IPS-20b (cell line): ENCODE results near the gene CAMK2N2.

ENCODE experiments used
- H3K27ac ChIP-seq: one replicate; pipeline ENCODE4 v1.5.1; 2013; ENCODE audit warnings: low read length
- H3K27me3 ChIP-seq: 2 replicates; pipeline ENCODE4 v1.6.1; 2013; ENCODE audit warnings: mild to moderate bottlenecking, low read length, inconsistent platforms; ENCODE audit not compliant: insufficient read depth
- H3K36me3 ChIP-seq: 2 replicates; pipeline ENCODE4 v1.6.1; 2013; ENCODE audit warnings: low read depth, mild to moderate bottlenecking, inconsistent platforms, low read length, moderate library complexity; ENCODE audit not compliant: insufficient read depth
- H3K4me1 ChIP-seq: 2 replicates; pipeline ENCODE4 v1.6.1; 2013; ENCODE audit warnings: mild to moderate bottlenecking, control low read depth, inconsistent platforms, low read length, moderate library complexity; ENCODE audit not compliant: insufficient read depth
- H3K4me3 ChIP-seq: 2 replicates; pipeline ENCODE4 v1.5.1; 2013; ENCODE audit warnings: mild to moderate bottlenecking, low read length, inconsistent platforms
- H3K9ac ChIP-seq: 2 replicates; pipeline ENCODE4 v1.6.1; 2013; ENCODE audit warnings: low read depth, mild to moderate bottlenecking, inconsistent platforms, low read length, moderate library complexity
- H3K9me3 ChIP-seq: 2 replicates; pipeline ENCODE4 v1.6.1; 2013; ENCODE audit warnings: mild to moderate bottlenecking, low read depth, low read length, inconsistent platforms; ENCODE audit not compliant: insufficient read depth

Gene CAMK2N2

GRCh38 chr3:184237211-184237610 lies 24.1 kb downstream of the CAMK2N2 start:
- Histone ChIP-seq H3K4me3 (no peak overlapping the region), H3K9ac (no peak overlapping the region), H3K4me1 (no peaks in the 10 kb centered on the region), H3K27ac (no peak overlapping the region), H3K27me3 (peaks cover 37% of the 10 kb centered on the region), H3K36me3 (peaks cover 3% of the 10 kb centered on the region; the same call in 1 of the 2 replicates), H3K9me3 (no peaks in the 10 kb centered on the region)

GRCh38 chr3:184236636-184237035 lies 24.7 kb downstream of the CAMK2N2 start:
- H3K27ac ChIP-seq, result no peak overlapping the region
- no peak overlapping the region for H3K9ac ChIP-seq
- H3K4me1 ChIP-seq, result no peaks in the 10 kb centered on the region
- peaks cover 43% of the 10 kb centered on the region for H3K27me3 ChIP-seq
- H3K9me3 ChIP-seq, result no peaks in the 10 kb centered on the region
- H3K36me3 ChIP-seq, result no peaks in the 10 kb centered on the region
- H3K4me3 ChIP-seq, result no peak overlapping the region

GRCh38 chr3:184236033-184236410 lies 25.3 kb downstream of the CAMK2N2 start:
- Histone ChIP-seq H3K4me1 (no peaks in the 10 kb centered on the region), H3K36me3 (no peaks in the 10 kb centered on the region), H3K27ac (no peak overlapping the region), H3K4me3 (no peak overlapping the region), H3K9ac (no peak overlapping the region), H3K27me3 (peaks cover 49% of the 10 kb centered on the region), H3K9me3 (no peaks in the 10 kb centered on the region)

GRCh38 chr3:184235381-184236032 lies 25.8 kb downstream of the CAMK2N2 start:
- Histone ChIP-seq H3K4me1 (no peaks in the 10 kb centered on the region), H3K27me3 (peaks cover 53% of the 10 kb centered on the region), H3K9me3 (no peaks in the 10 kb centered on the region), H3K27ac (no peak overlapping the region), H3K36me3 (no peaks in the 10 kb centered on the region), H3K4me3 (no peak overlapping the region), H3K9ac (no peak overlapping the region)

GRCh38 chr3:184234671-184235380 lies 26.5 kb downstream of the CAMK2N2 start:
- Histone ChIP-seq H3K4me1 (no peaks in the 10 kb centered on the region), H3K4me3 (no peak overlapping the region), H3K27ac (no peak overlapping the region), H3K27me3 (peaks cover 54% of the 10 kb centered on the region), H3K9me3 (no peaks in the 10 kb centered on the region), H3K36me3 (no peaks in the 10 kb centered on the region), H3K9ac (no peak overlapping the region)

GRCh38 chr3:184234224-184234623 lies 27.1 kb downstream of the CAMK2N2 start:
- no peaks in the 10 kb centered on the region for H3K36me3 ChIP-seq
- no peaks in the 10 kb centered on the region for H3K4me1 ChIP-seq
- H3K9ac ChIP-seq, result no peak overlapping the region
- H3K27me3 ChIP-seq, result peaks cover 60% of the 10 kb centered on the region
- H3K9me3 ChIP-seq, result no peaks in the 10 kb centered on the region
- H3K4me3 ChIP-seq, result no peak overlapping the region
- H3K27ac ChIP-seq, result no peak overlapping the region

- Histone ChIP-seq H3K27me3 (peaks cover 69% of the 10 kb centered on the region), H3K9me3 (no peaks in the 10 kb centered on the region), H3K9ac (no peak overlapping the region), H3K4me1 (no peaks in the 10 kb centered on the region), H3K27ac (no peak overlapping the region), H3K4me3 (no peak overlapping the region), H3K36me3 (no peaks in the 10 kb centered on the region)
These were observed 28.1 kb downstream of the CAMK2N2 start for GRCh38 chr3:184233127-184233843.

- Histone ChIP-seq H3K36me3 (no peaks in the 10 kb centered on the region), H3K4me1 (no peaks in the 10 kb centered on the region), H3K27me3 (peaks cover 76% of the 10 kb centered on the region), H3K27ac (no peak overlapping the region), H3K9me3 (no peaks in the 10 kb centered on the region), H3K4me3 (no peak overlapping the region), H3K9ac (no peak overlapping the region)
These were observed 29.7 kb downstream of the CAMK2N2 start for GRCh38 chr3:184231671-184232070.

- H3K27ac ChIP-seq, result no peak overlapping the region
- peaks cover 80% of the 10 kb centered on the region for H3K27me3 ChIP-seq
- no peak overlapping the region for H3K9ac ChIP-seq
- H3K4me1 ChIP-seq, result no peaks in the 10 kb centered on the region
- H3K36me3 ChIP-seq, result no peaks in the 10 kb centered on the region
- no peaks in the 10 kb centered on the region for H3K9me3 ChIP-seq
- H3K4me3 ChIP-seq, result peak overlapping the region; percentile 62; the same call in 1 of the 2 replicates
These were observed 30.5 kb downstream of the CAMK2N2 start for GRCh38 chr3:184230603-184231528.

- H3K27ac ChIP-seq, result no peak overlapping the region
- H3K36me3 ChIP-seq, result no peaks in the 10 kb centered on the region
- H3K4me1 ChIP-seq, result no peaks in the 10 kb centered on the region
- H3K9ac ChIP-seq, result no peak overlapping the region
- H3K27me3 ChIP-seq, result peaks cover 85% of the 10 kb centered on the region
- no peaks in the 10 kb centered on the region for H3K9me3 ChIP-seq
- H3K4me3 ChIP-seq, result peak overlapping the region; percentile 62; the same call in 1 of the 2 replicates
These were observed 31.2 kb downstream of the CAMK2N2 start for GRCh38 chr3:184230081-184230602.
